B cell (primary cell): ENCODE measurements around the gene OSTC. TPM values are rescaled to one million over a fixed set of nuclear protein-coding genes. Genes with fewer than 3 reads are reported as not detected.

ENCODE experiments used
- ATAC-seq: fragments of 200-7000 bp; cut with Tn5 transposase; one replicate; pipeline ENCODE4 v1.10.0; 2021; ENCODE audit warnings: low read depth, mild to moderate bottlenecking, moderate number of reproducible peaks, moderate library complexity
- CTCF ChIA-PET: fragments of 350-600 bp; sonication (Branson Sonifier 250); formaldehyde crosslinking; loops from one replicate; lab custom pipeline; 2021; ENCODE audit warnings: antibody characterized with exemption, inconsistent platforms; lab: Charles Lee
- POLR2A ChIA-PET: fragments of 350-600 bp; sonication (Branson Sonifier 250); formaldehyde crosslinking; loops from one replicate; lab custom pipeline; 2021; ENCODE audit warnings: antibody characterized with exemption; lab: Charles Lee
- DNase-seq: peaks from one replicate; pipeline ENCODE4 v3.0.0; 2013
- H2AFZ ChIP-seq: 2 replicates; pipeline ENCODE4 v1.6.1; 2012; ENCODE audit warnings: mild to moderate bottlenecking, low read depth, low read length; ENCODE audit not compliant: insufficient read depth, poor library complexity, severe bottlenecking
- H3K27ac ChIP-seq, 2 donors: 1 replicate in 1 of 2; 2 replicates in 1 of 2; pipeline ENCODE4 v1.5.1; 2012 to 2013; ENCODE audit warnings: low read length in 2 of 2, mild to moderate bottlenecking in 2 of 2, moderate library complexity in 1 of 2
- H3K27me3 ChIP-seq, 4 experiments: fragments of 200-600 bp in 1 of 4; sonication (generic) in 1 of 4; replicated peaks in 1 of 4; 1 replicate in 2 of 4; 2 replicates in 2 of 4; pipeline versions ENCODE4 v1.6.1 to v1.7.0; 2013 to 2016; ENCODE audit warnings: low read length in 3 of 4, mild to moderate bottlenecking in 2 of 4, mixed read lengths in 1 of 4, moderate library complexity in 1 of 4; ENCODE audit not compliant: insufficient read depth in 4 of 4, control insufficient read depth in 3 of 4; ENCODE audit errors: control extremely low read depth in 1 of 4
- H3K36me3 ChIP-seq, 2 experiments: replicated peaks in 1 of 2; 1 replicate in 1 of 2; 2 replicates in 1 of 2; pipeline versions ENCODE4 v1.6.1 to v1.7.1; 2013; ENCODE audit warnings: low read length in 1 of 2; ENCODE audit not compliant: insufficient read depth in 2 of 2, control insufficient read depth in 1 of 2; ENCODE audit errors: control extremely low read depth in 1 of 2, extremely low read depth in 1 of 2
- H3K4me1 ChIP-seq, 2 donors: fragments of 200-600 bp in 1 of 2; sonication (generic) in 1 of 2; 1 replicate in 1 of 2; 2 replicates in 1 of 2; pipeline versions ENCODE4 v1.5.1 to v1.6.1; 2013 to 2017; ENCODE audit warnings: low read length in 2 of 2; ENCODE audit not compliant: control insufficient read depth in 2 of 2, insufficient read depth in 2 of 2
- H3K4me2 ChIP-seq: replicated peaks from 2 replicates; pipeline ENCODE3; 2012; ENCODE audit warnings: mild to moderate bottlenecking, low read depth, low read length; ENCODE audit not compliant: poor library complexity, severe bottlenecking
- H3K4me3 ChIP-seq, 5 experiments: fragments of 200-600 bp in 1 of 5; sonication (generic) in 1 of 5; 1 replicate in 3 of 5; 2 replicates in 2 of 5; pipeline versions ENCODE4 v1.5.1 to v1.7.0; 2011 to 2016; ENCODE audit warnings: low read length in 4 of 5, mild to moderate bottlenecking in 4 of 5, low read depth in 2 of 5, control low read depth in 1 of 5, moderate library complexity in 1 of 5; ENCODE audit not compliant: insufficient read depth in 1 of 5; ENCODE audit errors: control extremely low read depth in 1 of 5, extremely low read depth in 1 of 5
- H3K79me2 ChIP-seq: fragments of 200-600 bp; sonication (generic); one replicate; pipeline ENCODE4 v1.6.0; 2016; ENCODE audit warnings: low read length; ENCODE audit not compliant: control insufficient read depth, insufficient read depth
- H3K9ac ChIP-seq: fragments of 200-600 bp; sonication (generic); 2 replicates; pipeline ENCODE4 v1.6.1; 2017; ENCODE audit warnings: mild to moderate bottlenecking, low read length, moderate library complexity
- H3K9me3 ChIP-seq, 3 donors: one replicate each; pipeline versions ENCODE4 v1.6.1 to v1.7.1; 2013; ENCODE audit warnings: low read length in 2 of 3; ENCODE audit not compliant: control insufficient read depth in 2 of 3, insufficient read depth in 1 of 3; ENCODE audit errors: control extremely low read depth in 1 of 3
- H4K20me1 ChIP-seq: 2 replicates; pipeline ENCODE4 v1.6.0; 2012; ENCODE audit warnings: mild to moderate bottlenecking, low read length; ENCODE audit not compliant: insufficient read depth, control insufficient read depth, poor library complexity, severe bottlenecking
- H3K27ac Mint-ChIP-seq: one replicate; pipeline ENCODE4 v1.8.0; 2021; ENCODE audit warnings: mixed read lengths
- H3K27me3 Mint-ChIP-seq: one replicate; pipeline ENCODE4 v1.8.0; 2021; ENCODE audit warnings: mixed read lengths
- H3K4me1 Mint-ChIP-seq: one replicate; pipeline ENCODE4 v1.8.0; 2021; ENCODE audit warnings: mixed read lengths
- H3K4me3 Mint-ChIP-seq: one replicate; pipeline ENCODE4 v1.8.0; 2021; ENCODE audit warnings: mixed read lengths
- H3K9me3 Mint-ChIP-seq: one replicate; pipeline ENCODE4 v1.8.0; 2022; ENCODE audit warnings: mixed read lengths; ENCODE audit not compliant: insufficient read depth
- CTCF ChIP-seq: fragments of 200-600 bp; IDR thresholded peaks from one replicate; pipeline ENCODE4 v1.8.0; 2022; ENCODE audit warnings: antibody characterized with exemption, mild to moderate bottlenecking
- EZH2 ChIP-seq: IDR thresholded peaks from 2 replicates; pipeline ENCODE4 v1.6.1; 2012; ENCODE audit warnings: borderline replicate concordance, low read depth, mild to moderate bottlenecking, moderate library complexity, low read length; ENCODE audit not compliant: insufficient read depth, poor library complexity, severe bottlenecking
- WGBS: methylation state at CpG from one replicate; pipeline ENCODE4 v1.1.5; 2013; ENCODE audit warnings: missing lambda C conversion rate; ENCODE audit not compliant: insufficient coverage; 5-methylcytosine and 5-hydroxymethylcytosine counted together
- intact Hi-C: fragments of 100-400 bp; cut with micrococcal nuclease; formaldehyde crosslinking; loops from one replicate; pipeline ENCODE4 v1.10.0; 2022
- polyA plus RNA-seq: library from polyadenylated mRNA; depleted of rRNA; stranded (reverse); fragments of >200 nt; gene quantifications from 2 replicates; pipeline ENCODE4 v1.2.3, GENCODE V29; 2012
- total RNA-seq, 2 donors: library from RNA; stranded (reverse); fragments of 120-200 nt in 1 of 2; gene quantifications; 1 replicate in 1 of 2; 2 replicates in 1 of 2; pipeline versions ENCODE4 v1.2.3 to v1.2.4, GENCODE V29; 2013 to 2022

Gene OSTC
- total and polyA plus RNA-seq, 2 donors (not counting 1 experiment from before 2014, with no cell fraction given) = 33.3 to 38.9 TPM

DNA sequence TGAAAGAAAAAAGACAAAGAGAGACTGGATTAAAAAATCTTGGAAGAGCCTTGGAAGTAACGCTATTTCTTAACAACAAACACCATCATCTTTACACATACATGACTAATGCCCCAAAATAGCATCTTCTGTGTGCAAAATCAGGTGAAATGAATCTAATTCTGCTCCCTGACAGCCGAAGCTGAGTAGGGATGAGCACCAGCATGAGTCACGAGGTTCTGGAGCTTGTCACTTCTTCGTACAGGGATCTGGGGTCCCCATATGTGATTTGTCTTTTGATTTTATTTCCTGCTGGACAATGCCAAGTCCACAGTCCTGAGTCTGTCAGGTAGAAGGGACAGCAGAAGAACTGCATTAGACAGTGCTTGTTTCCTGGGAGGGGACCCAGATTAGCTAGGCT lies 55.9 kb downstream of the OSTC start:
- H3K27me3 Mint-ChIP-seq = peaks cover 12% of the 10 kb centered on the region
- no peak overlapping the region for H3K27ac ChIP-seq
- H3K4me3 Mint-ChIP-seq = no peak overlapping the region
- H3K27me3 ChIP-seq = no peaks in the 10 kb centered on the region
- H3K27ac Mint-ChIP-seq = no peak overlapping the region
- 61% methylated on average over 4 of the region's 4 CpGs for WGBS
- H2AFZ ChIP-seq = no peak overlapping the region
- H3K79me2 ChIP-seq = no peaks in the 10 kb centered on the region
- H3K36me3 ChIP-seq = no peaks in the 10 kb centered on the region
- ATAC-seq (no peak), DNase-seq (no peak)
- no peaks in the 10 kb centered on the region for H4K20me1 ChIP-seq
- TF ChIP-seq EZH2 = no peak
- no peak for TF ChIP-seq CTCF
- ChIA-PET CTCF (no interaction called here), POLR2A (no interaction called here)
- H3K4me3 ChIP-seq = no peak overlapping the region
- no peaks in the 10 kb centered on the region for H3K9me3 ChIP-seq
- H3K9me3 Mint-ChIP-seq = no peaks in the 10 kb centered on the region
- H3K9ac ChIP-seq = no peak overlapping the region
- no peaks in the 10 kb centered on the region for H3K4me1 Mint-ChIP-seq
- H3K4me1 ChIP-seq = no peaks in the 10 kb centered on the region
- intact Hi-C loops = no loop called here
- no peak overlapping the region for H3K4me2 ChIP-seq

DNA sequence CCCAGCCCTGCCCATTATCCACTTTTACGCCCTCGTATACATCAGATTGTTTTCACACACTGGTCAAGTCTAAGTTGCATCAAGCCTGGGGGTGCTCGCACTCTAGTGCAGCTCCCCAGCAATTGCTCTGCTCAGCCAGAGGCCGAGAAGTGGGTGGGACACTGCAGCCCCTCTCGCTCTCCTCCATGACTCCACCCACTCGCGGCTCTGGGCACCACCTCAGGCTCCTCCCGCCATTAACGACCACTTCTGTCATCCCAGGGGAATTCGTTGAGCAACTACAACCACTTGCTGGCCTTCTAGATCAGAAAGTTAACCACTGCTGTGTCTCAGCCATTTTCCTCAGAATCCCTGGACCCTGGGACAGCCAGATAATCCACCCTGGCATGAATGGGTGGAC lies 58.8 kb downstream of the OSTC start:
- POLR2A ChIA-PET = no interaction called here
- Histone ChIP-seq H3K27me3 (no peaks in the 10 kb centered on the region), H3K4me3 (no peak overlapping the region), H3K36me3 (no peaks in the 10 kb centered on the region), H3K9ac (no peak overlapping the region), H4K20me1 (no peaks in the 10 kb centered on the region), H2AFZ (no peak overlapping the region), H3K27ac (no peak overlapping the region), H3K4me1 (no peaks in the 10 kb centered on the region), H3K9me3 (no peaks in the 10 kb centered on the region), H3K79me2 (no peaks in the 10 kb centered on the region), H3K4me2 (no peak overlapping the region)
- Mint-ChIP-seq H3K4me3 (no peak overlapping the region), H3K4me1 (no peaks in the 10 kb centered on the region), H3K9me3 (no peaks in the 10 kb centered on the region), H3K27ac (no peak overlapping the region), H3K27me3 (peaks cover 5% of the 10 kb centered on the region)
- intact Hi-C loops = no loop called here
- no peak for ATAC-seq
- TF ChIP-seq CTCF = no peak
- no peak for TF ChIP-seq EZH2
- 89% methylated on average over 10 of the region's 10 CpGs for WGBS
- CTCF ChIA-PET = interaction anchor here (0.9 kb wide), 1 partner anchor 21 kb away, joined by 3 read pairs; no protein-coding TSS in a partner anchor
- DNase-seq = no peak
